Muscle layer of duodenum (tissue), 2 donors: ENCODE results near the gene MYBPC2.

Experiments
- H3K27ac ChIP-seq: one replicate; pipeline ENCODE4 v1.7.0; 2013; ENCODE audit warnings: mild to moderate bottlenecking, low read length
- H3K27me3 ChIP-seq: one replicate; pipeline ENCODE4 v1.7.0; 2013; ENCODE audit warnings: low read depth, mild to moderate bottlenecking, control low read depth, low read length
- H3K36me3 ChIP-seq, 2 donors: one replicate each; pipeline ENCODE4 v1.7.0; 2013; ENCODE audit warnings: low read length in 2 of 2, control low read depth in 1 of 2, mild to moderate bottlenecking in 1 of 2; ENCODE audit not compliant: insufficient read depth in 2 of 2, control insufficient read depth in 1 of 2
- H3K4me1 ChIP-seq, 2 donors: one replicate each; pipeline ENCODE4 v1.7.0; 2013; ENCODE audit warnings: low read length in 2 of 2, mild to moderate bottlenecking in 2 of 2, control low read depth in 1 of 2, moderate library complexity in 1 of 2; ENCODE audit not compliant: insufficient read depth in 2 of 2, control insufficient read depth in 1 of 2
- H3K4me3 ChIP-seq, 2 donors: one replicate each; pipeline ENCODE4 v1.7.0; 2013; ENCODE audit warnings: low read length in 2 of 2, low read depth in 1 of 2, mild to moderate bottlenecking in 1 of 2
- H3K9me3 ChIP-seq, 2 donors: one replicate each; pipeline ENCODE4 v1.7.0; 2013; ENCODE audit warnings: low read length in 2 of 2, control low read depth in 1 of 2, mild to moderate bottlenecking in 1 of 2; ENCODE audit not compliant: control insufficient read depth in 1 of 2
- donor health status: healthy.

Gene MYBPC2

GRCh38 chr19:50394017-50394416 lies 38.7 kb upstream of the MYBPC2 start:
- Histone ChIP-seq H3K27ac (no peak overlapping the region), H3K27me3 (no peaks in the 10 kb centered on the region), H3K4me1 (no peaks in the 10 kb centered on the region), H3K4me3 (no peak overlapping the region), H3K36me3 (peaks cover 0 to 3% of the 10 kb centered on the region in 2 donors), H3K9me3 (no peaks in the 10 kb centered on the region)

GRCh38 chr19:50398675-50399367 lies 33.9 kb upstream of the MYBPC2 start:
- no peak overlapping the region for H3K4me3 ChIP-seq
- H3K4me1 ChIP-seq, result no peaks in the 10 kb centered on the region
- peaks cover 3 to 21% of the 10 kb centered on the region in 2 donors for H3K36me3 ChIP-seq
- H3K27ac ChIP-seq, result no peak overlapping the region
- no peaks in the 10 kb centered on the region for H3K9me3 ChIP-seq
- no peaks in the 10 kb centered on the region for H3K27me3 ChIP-seq

- no peaks in the 10 kb centered on the region for H3K4me1 ChIP-seq
- H3K27me3 ChIP-seq, result no peaks in the 10 kb centered on the region
- H3K4me3 ChIP-seq, result no peak overlapping the region
- no peak overlapping the region for H3K27ac ChIP-seq
- no peaks in the 10 kb centered on the region for H3K9me3 ChIP-seq
- peaks cover 3 to 24% of the 10 kb centered on the region in 2 donors for H3K36me3 ChIP-seq
Observed at GRCh38 chr19:50399368-50399745, 33.3 kb upstream of the MYBPC2 start.

DNA sequence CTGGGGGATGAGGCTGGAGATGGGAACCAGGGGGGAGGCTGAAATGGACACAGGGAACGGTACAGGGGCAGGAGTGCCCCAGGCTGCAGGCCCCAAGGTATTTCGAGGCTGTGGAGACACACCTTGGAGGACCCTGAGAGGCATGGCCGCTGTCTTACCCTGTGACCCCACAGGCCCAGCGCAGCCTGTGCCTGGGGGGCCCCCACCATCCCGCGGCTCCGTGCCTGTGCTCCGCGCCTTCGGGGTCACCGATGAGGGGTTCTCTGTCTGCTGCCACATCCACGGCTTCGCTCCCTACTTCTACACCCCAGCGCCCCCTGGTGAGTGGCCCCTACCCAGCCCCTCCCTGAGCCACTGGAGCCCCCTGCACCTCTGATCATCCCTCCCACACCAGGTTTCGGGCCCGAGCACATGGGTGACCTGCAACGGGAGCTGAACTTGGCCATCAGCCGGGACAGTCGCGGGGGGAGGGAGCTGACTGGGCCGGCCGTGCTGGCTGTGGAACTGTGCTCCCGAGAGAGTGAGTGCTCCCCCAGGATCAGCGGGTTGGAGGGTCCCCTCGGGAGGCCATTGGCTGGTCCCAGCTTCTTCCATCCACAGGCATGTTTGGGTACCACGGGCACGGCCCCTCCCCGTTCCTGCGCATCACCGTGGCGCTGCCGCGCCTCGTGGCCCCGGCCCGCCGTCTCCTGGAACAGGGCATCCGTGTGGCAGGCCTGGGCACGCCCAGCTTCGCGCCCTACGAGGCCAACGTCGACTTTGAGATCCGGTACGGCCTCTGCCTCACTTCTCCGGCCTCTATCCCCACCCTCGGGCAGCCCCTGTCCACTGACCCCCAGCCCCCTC lies 30.9 kb upstream of the MYBPC2 start:
- Histone ChIP-seq H3K9me3 (no peaks in the 10 kb centered on the region), H3K36me3 (peaks cover 3 to 24% of the 10 kb centered on the region in 2 donors), H3K27me3 (no peaks in the 10 kb centered on the region), H3K4me3 (no peak overlapping the region), H3K27ac (no peak overlapping the region), H3K4me1 (no peaks in the 10 kb centered on the region)

DNA sequence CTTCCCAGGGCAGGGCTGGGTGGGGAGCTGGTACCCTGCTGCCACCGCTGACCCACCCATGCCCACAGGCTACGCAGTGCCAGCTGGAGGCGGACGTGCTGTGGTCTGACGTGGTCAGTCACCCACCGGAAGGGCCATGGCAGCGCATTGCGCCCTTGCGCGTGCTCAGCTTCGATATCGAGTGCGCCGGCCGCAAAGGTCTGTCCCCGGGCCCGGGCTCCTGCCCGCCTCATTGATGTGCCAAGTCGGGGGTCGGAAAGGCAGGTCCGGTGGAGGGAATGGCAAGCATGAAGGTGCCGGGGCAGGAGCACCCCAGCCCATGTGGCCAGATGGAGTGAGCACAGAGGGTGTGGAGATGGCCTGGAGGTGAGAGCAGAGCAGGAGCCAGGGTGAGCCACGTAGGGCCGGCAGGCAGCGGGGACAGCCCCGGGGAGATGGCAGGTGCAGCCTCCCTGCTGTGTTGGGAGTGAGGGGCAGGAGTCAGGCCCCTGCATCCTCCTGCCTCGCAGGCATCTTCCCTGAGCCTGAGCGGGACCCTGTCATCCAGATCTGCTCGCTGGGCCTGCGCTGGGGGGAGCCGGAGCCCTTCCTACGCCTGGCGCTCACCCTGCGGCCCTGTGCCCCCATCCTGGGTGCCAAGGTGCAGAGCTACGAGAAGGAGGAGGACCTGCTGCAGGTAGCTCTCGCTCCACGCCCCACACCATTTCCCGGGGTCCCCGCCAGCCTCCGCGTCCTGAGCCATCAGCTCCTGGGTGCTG lies 30.0 kb upstream of the MYBPC2 start:
- Histone ChIP-seq H3K36me3 (peaks cover 3 to 28% of the 10 kb centered on the region in 2 donors), H3K9me3 (no peaks in the 10 kb centered on the region), H3K27ac (no peak overlapping the region), H3K4me3 (no peak overlapping the region), H3K27me3 (no peaks in the 10 kb centered on the region), H3K4me1 (no peaks in the 10 kb centered on the region)

- H3K27ac ChIP-seq, result no peak overlapping the region
- H3K4me1 ChIP-seq, result no peaks in the 10 kb centered on the region
- H3K9me3 ChIP-seq, result no peaks in the 10 kb centered on the region
- H3K27me3 ChIP-seq, result no peaks in the 10 kb centered on the region
- H3K4me3 ChIP-seq, result no peak overlapping the region
- peaks cover 0 to 40% of the 10 kb centered on the region in 2 donors for H3K36me3 ChIP-seq
Observed at GRCh38 chr19:50406156-50406820, 26.4 kb upstream of the MYBPC2 start.

- Histone ChIP-seq H3K4me1 (no peaks in the 10 kb centered on the region), H3K36me3 (peaks cover 0 to 40% of the 10 kb centered on the region in 2 donors), H3K4me3 (no peak overlapping the region), H3K27me3 (no peaks in the 10 kb centered on the region), H3K9me3 (no peaks in the 10 kb centered on the region), H3K27ac (no peak overlapping the region)
Observed at GRCh38 chr19:50406829-50407228, 25.9 kb upstream of the MYBPC2 start.

DNA sequence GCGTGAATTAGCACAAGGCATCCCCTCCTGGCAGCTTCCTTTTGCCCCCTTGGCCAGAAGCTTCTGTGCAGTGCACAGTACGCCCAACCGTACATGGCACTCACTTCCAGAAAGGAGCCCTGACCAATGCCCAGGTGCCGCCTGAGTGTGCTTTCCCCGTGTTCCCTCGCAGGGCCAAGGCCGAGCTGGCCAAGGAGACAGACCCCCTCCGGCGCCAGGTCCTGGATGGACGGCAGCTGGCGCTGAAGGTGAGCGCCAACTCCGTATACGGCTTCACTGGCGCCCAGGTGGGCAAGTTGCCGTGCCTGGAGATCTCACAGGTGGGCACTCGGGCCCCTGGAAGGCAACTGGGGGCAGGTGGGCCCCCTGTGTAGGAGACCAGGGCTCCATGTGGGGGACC lies 23.3 kb upstream of the MYBPC2 start:
- H3K27me3 ChIP-seq, result no peaks in the 10 kb centered on the region
- H3K36me3 ChIP-seq, result peaks cover 0 to 19% of the 10 kb centered on the region in 2 donors
- H3K9me3 ChIP-seq, result no peaks in the 10 kb centered on the region
- no peak overlapping the region for H3K27ac ChIP-seq
- no peaks in the 10 kb centered on the region for H3K4me1 ChIP-seq
- H3K4me3 ChIP-seq, result no peak overlapping the region

- no peak overlapping the region for H3K4me3 ChIP-seq
- H3K4me1 ChIP-seq, result no peaks in the 10 kb centered on the region
Observed at GRCh38 chr19:50410109-50410508, 22.6 kb upstream of the MYBPC2 start.

DNA sequence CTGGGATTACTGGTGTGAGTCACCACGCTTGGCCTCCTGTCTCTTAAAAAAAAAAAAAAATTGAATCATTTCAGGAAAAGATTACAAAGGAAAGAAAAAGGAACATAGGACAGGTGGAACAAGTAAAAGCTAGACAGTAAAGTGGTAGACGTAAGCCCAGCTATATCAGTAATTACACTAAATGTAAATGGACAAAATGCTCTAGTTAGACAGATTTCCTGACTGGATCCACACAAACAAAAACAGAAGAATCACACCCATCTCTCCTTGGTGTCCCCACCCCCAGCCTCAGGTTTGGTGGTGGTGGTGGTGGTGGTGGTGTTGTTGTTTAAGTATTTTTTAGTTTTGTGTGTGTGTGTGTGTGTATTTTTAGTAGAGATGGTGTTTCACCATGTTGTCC lies 20.3 kb upstream of the MYBPC2 start:
- Histone ChIP-seq H3K27ac (no peak overlapping the region), H3K4me3 (no peak overlapping the region), H3K4me1 (peaks cover 0 to 4% of the 10 kb centered on the region in 2 donors), H3K9me3 (no peaks in the 10 kb centered on the region), H3K27me3 (no peaks in the 10 kb centered on the region), H3K36me3 (peaks cover 0 to 16% of the 10 kb centered on the region in 2 donors)

More at GRCh38 chr19:50410109-50410508, 22.6 kb upstream of the MYBPC2 start:
- Histone ChIP-seq H3K36me3 (peaks cover 0 to 19% of the 10 kb centered on the region in 2 donors), H3K27me3 (no peaks in the 10 kb centered on the region), H3K27ac (no peak overlapping the region), H3K9me3 (no peaks in the 10 kb centered on the region)

- Histone ChIP-seq H3K27me3 (peaks cover 3% of the 10 kb centered on the region), H3K4me1 (peaks cover 0 to 4% of the 10 kb centered on the region in 2 donors), H3K9me3 (no peaks in the 10 kb centered on the region), H3K4me3 (no peak overlapping the region), H3K36me3 (peaks cover 0 to 16% of the 10 kb centered on the region in 2 donors), H3K27ac (no peak overlapping the region)
Observed at GRCh38 chr19:50413096-50413495, 19.6 kb upstream of the MYBPC2 start.
